ENCODE results near the gene LRRC59. TPM values are rescaled to one million over a fixed set of nuclear protein-coding genes. Genes with fewer than 3 reads are reported as not detected.

The LRRC59 gene
- total and polyA plus RNA-seq, 2 of the 4 experiments (the other 2 are of a cell fraction) = 139 to 233 TPM

GRCh38 chr17:50421308-50422051 is 24.2 kb upstream of the LRRC59 start:
- Histone ChIP-seq H2AK5ac (ENCODE audit: low read depth, low read length) (no peak overlapping the region), H2BK20ac (ENCODE audit: low read depth, low read length) (peak overlapping the region; percentile 49; the same call in 1 of the 2 replicates), H3K27me3 (ENCODE audit: control insufficient read depth, insufficient read depth, low read length) (no peaks in the 10 kb centered on the region), H3K79me1 (ENCODE audit: low read depth in 1 of 2, low read length in 2 of 2) (peaks cover 8 to 23% of the 10 kb centered on the region in 2 experiments; a peak in 3 of 4 replicates), H3K9me3 (ENCODE audit: control insufficient read depth, insufficient read depth, low read length) (no peaks in the 10 kb centered on the region), H3K36me3 (ENCODE audit: control insufficient read depth, insufficient read depth, low read length) (no peaks in the 10 kb centered on the region), H2AK9ac (replicated peaks; ENCODE audit: low read depth, low read length, poor library complexity) (no peak overlapping the region), H3K23ac (ENCODE audit: low read depth, low read length) (peak overlapping the region; percentile 52; the same call in 1 of the 2 replicates), H3K14ac (replicated peaks; ENCODE audit: low read depth, low read length) (peak overlapping the region; percentile 82; the same call in 1 of the 2 replicates), H2AFZ (replicated peaks; ENCODE audit: low read length, poor library complexity) (peak overlapping the region; percentile 76), H4K8ac (ENCODE audit: low read depth in 2 of 2, low read length in 2 of 2) (peak overlapping the region; percentile 70 to 77; a peak in 3 of 4 replicates), H2BK5ac (ENCODE audit: low read depth, low read length, poor library complexity, severe bottlenecking) (peak overlapping the region; percentile 71), H4K91ac (ENCODE audit: insufficient read depth, low read depth, low read length) (no peak overlapping the region), H3K18ac (ENCODE audit: low read depth, low read length) (0 out of 2 replicates have a peak overlapping the region, but pooled peaks have one; percentile 25), H3K9ac (ENCODE audit: low read depth, low read length) (peak overlapping the region; percentile 33), H3K4me3 (ENCODE audit: insufficient read depth, low read depth, low read length) (peak overlapping the region; percentile 24), H2BK15ac (ENCODE audit: low read depth, low read length) (no peak overlapping the region; the same call in 2 of the 3 replicates), H3K27ac (ENCODE audit: insufficient read depth, low read length) (peak overlapping the region; percentile 12; the same call in 1 of the 2 replicates), H3K4ac (ENCODE audit: low read depth, low read length) (peak overlapping the region; percentile 45), H4K20me1 (ENCODE audit: insufficient read depth, low read length) (no peaks in the 10 kb centered on the region), H3K4me2 (ENCODE audit: low read depth, low read length) (peak overlapping the region; percentile 88), H3K4me1 (ENCODE audit: control insufficient read depth, insufficient read depth, low read length) (peaks cover 22% of the 10 kb centered on the region), H2BK120ac (ENCODE audit: low read depth, low read length) (peak overlapping the region; percentile 26; the same call in 1 of the 2 replicates), H3K56ac (ENCODE audit: extremely low read depth, insufficient read depth, low read length) (no peak overlapping the region), H4K5ac (ENCODE audit: low read depth, low read length) (peak overlapping the region; percentile 75), H3K9me1 (ENCODE audit: insufficient read depth, low read length) (peaks cover 14% of the 10 kb centered on the region)
- dilution Hi-C loops (cut with HindIII; ENCODE audit: low sequenced_read_pairs, unreplicated experiment) = no loop called here
- ChIA-PET POLR2A (ENCODE audit: unreplicated experiment) (interaction anchor here (0.6 to 1.1 kb wide), 4 partner anchors 10 to 493 kb away, joined by 3 to 10 read pairs (median 6); partner anchors contain the start of gene LRRC59), CTCF (interaction anchor here (1.7 kb wide), 1 partner anchor 24 kb away, joined by 7 read pairs; the partner anchor contains the start of gene LRRC59)
- no CpG with 5 or more reads among the region's 3 CpGs for WGBS, 2 experiments (ENCODE audit: extremely low coverage in 2 of 2, insufficient read length in 1 of 2)
- no peak for ATAC-seq (ENCODE audit: low read depth)
- BruUV-seq (replicated peaks) = no TSS peak
- intact Hi-C loops (cut with micrococcal nuclease) = no loop called here
- no peak for DNase-seq
- in situ Hi-C loops (cut with MboI; ENCODE audit: low sequenced_read_pairs) = no loop called here
- TF ChIP-seq SMC3 (IDR thresholded peaks at IDR 0.05; ENCODE audit: low read depth, low read length) = no peak
- TF ChIP-seq RAD21 (IDR thresholded peaks at IDR 0.05; ENCODE audit: low read length) = no peak
- TF ChIP-seq MAZ (IDR thresholded peaks at IDR 0.05; ENCODE audit: borderline replicate concordance, low read depth, low read length) = no peak
- TF ChIP-seq FOS (IDR thresholded peaks at IDR 0.05; ENCODE audit: low read depth, low read length) = no peak
- TF ChIP-seq USF2 (IDR thresholded peaks at IDR 0.05; ENCODE audit: low read depth, low read length) = no peak
- TF ChIP-seq MAFK (IDR thresholded peaks at IDR 0.05; ENCODE audit: low read depth, low read length) = no peak
- no peak for TF ChIP-seq MXI1 (IDR thresholded peaks at IDR 0.05; ENCODE audit: borderline replicate concordance, low read depth, low read length)
- no peak for TF ChIP-seq NFE2L2 (IDR thresholded peaks at IDR 0.05; ENCODE audit: low read depth, low read length)
- no peak for TF ChIP-seq RFX5 (IDR thresholded peaks at IDR 0.05; ENCODE audit: low read depth, low read length)
- no peak for TF ChIP-seq BHLHE40 (IDR thresholded peaks at IDR 0.05; ENCODE audit: low read depth, low read length)
- no peak for TF ChIP-seq RCOR1 (IDR thresholded peaks at IDR 0.05; ENCODE audit: insufficient replicate concordance, low read length)
- TF ChIP-seq CHD1 (IDR thresholded peaks at IDR 0.05; ENCODE audit: low read depth, low read length) = no peak
- TF ChIP-seq POLR2A (IDR thresholded peaks at IDR 0.05; ENCODE audit: low read depth, low read length) = no peak
- no peak for TF ChIP-seq CTCF (conservative IDR thresholded peaks at IDR 0.05; ENCODE audit: low read depth, low read length)
- no peak for TF ChIP-seq CEBPB (IDR thresholded peaks at IDR 0.05; ENCODE audit: low read depth, low read length)
